OCI-LY1 (cell line): Measurements from ENCODE around the gene AADAT.
A peak's percentile ranks its signal among the peaks of the same experiment; 100 is the strongest.

Experiments
- H2AFZ ChIP-seq: fragments of 200-600 bp; sonication (generic), shearing (Covaris generic); 2 replicates; pipeline ENCODE4 v1.6.0; 2014; ENCODE audit warnings: antibody characterized with exemption, mild to moderate bottlenecking, low read length
- H3F3A ChIP-seq: fragments of 200-600 bp; sonication (generic), shearing (Covaris generic); 2 replicates; pipeline ENCODE4 v1.6.0; 2014; ENCODE audit warnings: mild to moderate bottlenecking, antibody characterized with exemption, low read length, moderate library complexity; ENCODE audit not compliant: insufficient read depth
- H3K27ac ChIP-seq: fragments of 200-600 bp; sonication (generic); 2 replicates; pipeline ENCODE4 v1.5.1; 2014; ENCODE audit warnings: low read length, mixed run types, mild to moderate bottlenecking, low read depth; ENCODE audit not compliant: poor library complexity, severe bottlenecking
- H3K27me3 ChIP-seq: fragments of 200-600 bp; sonication (generic); 2 replicates; pipeline ENCODE4 v1.6.0; 2014; ENCODE audit warnings: antibody characterized with exemption, mild to moderate bottlenecking, low read length, moderate library complexity; ENCODE audit not compliant: insufficient read depth
- H3K36me3 ChIP-seq: fragments of 200-600 bp; sonication (generic); 2 replicates; pipeline ENCODE4 v1.6.1; 2014; ENCODE audit warnings: mild to moderate bottlenecking, antibody characterized with exemption, low read length, moderate library complexity, mixed read lengths; ENCODE audit not compliant: insufficient read depth
- H3K4me1 ChIP-seq: fragments of 200-600 bp; sonication (generic); 2 replicates; pipeline ENCODE4 v1.5.1; 2014; ENCODE audit warnings: mild to moderate bottlenecking, low read length, moderate library complexity; ENCODE audit not compliant: insufficient read depth, severe bottlenecking
- H3K4me2 ChIP-seq: fragments of 200-600 bp; sonication (generic), shearing (Covaris generic); 2 replicates; pipeline ENCODE4 v1.6.1; 2014; ENCODE audit warnings: low read length
- H3K4me3 ChIP-seq: fragments of 200-600 bp; sonication (generic); 2 replicates; pipeline ENCODE4 v1.5.1; 2014; ENCODE audit warnings: low read length, low read depth, mild to moderate bottlenecking, mixed read lengths; ENCODE audit not compliant: poor library complexity, severe bottlenecking
- H3K79me2 ChIP-seq: fragments of 200-600 bp; shearing (Covaris generic); 2 replicates; pipeline ENCODE4 v1.6.1; 2016; ENCODE audit warnings: mixed run types, low read length, mixed read lengths; ENCODE audit not compliant: insufficient read depth
- H3K9ac ChIP-seq: fragments of 200-600 bp; sonication (generic), shearing (Covaris generic); 2 replicates; pipeline ENCODE4 v1.6.1; 2014; ENCODE audit warnings: mild to moderate bottlenecking, low read length, mixed read lengths
- H3K9me2 ChIP-seq: fragments of 200-600 bp; sonication (generic), shearing (Covaris generic); 2 replicates; pipeline ENCODE4 v1.6.1; 2014; ENCODE audit warnings: low read depth, mild to moderate bottlenecking, low read length, mixed read lengths
- H3K9me3 ChIP-seq: fragments of 200-600 bp; shearing (Covaris generic); 2 replicates; pipeline ENCODE4 v1.6.1; 2014; ENCODE audit warnings: low read length, mixed read lengths
- H4K20me1 ChIP-seq: fragments of 200-600 bp; sonication (generic), shearing (Covaris generic); 2 replicates; pipeline ENCODE4 v1.6.0; 2016; ENCODE audit warnings: mild to moderate bottlenecking, low read length; ENCODE audit not compliant: insufficient read depth
- EZH2 ChIP-seq: fragments of 200-600 bp; sonication (generic), shearing (Covaris generic); IDR thresholded peaks from 2 replicates; pipeline ENCODE4 v1.8.0; 2017; ENCODE audit warnings: borderline replicate concordance, mixed run types, mild to moderate bottlenecking, antibody characterized with exemption, low read length, moderate library complexity, mixed read lengths
- TF ChIP-seq, protein P1 (sequence below): fragments of 200-600 bp; sonication (generic), shearing (Covaris generic); IDR thresholded peaks from 2 replicates; pipeline ENCODE4 v1.5.1; 2017; ENCODE audit warnings: mild to moderate bottlenecking, antibody characterized with exemption, low read length, moderate library complexity, mixed read lengths

AADAT gene

DNA sequence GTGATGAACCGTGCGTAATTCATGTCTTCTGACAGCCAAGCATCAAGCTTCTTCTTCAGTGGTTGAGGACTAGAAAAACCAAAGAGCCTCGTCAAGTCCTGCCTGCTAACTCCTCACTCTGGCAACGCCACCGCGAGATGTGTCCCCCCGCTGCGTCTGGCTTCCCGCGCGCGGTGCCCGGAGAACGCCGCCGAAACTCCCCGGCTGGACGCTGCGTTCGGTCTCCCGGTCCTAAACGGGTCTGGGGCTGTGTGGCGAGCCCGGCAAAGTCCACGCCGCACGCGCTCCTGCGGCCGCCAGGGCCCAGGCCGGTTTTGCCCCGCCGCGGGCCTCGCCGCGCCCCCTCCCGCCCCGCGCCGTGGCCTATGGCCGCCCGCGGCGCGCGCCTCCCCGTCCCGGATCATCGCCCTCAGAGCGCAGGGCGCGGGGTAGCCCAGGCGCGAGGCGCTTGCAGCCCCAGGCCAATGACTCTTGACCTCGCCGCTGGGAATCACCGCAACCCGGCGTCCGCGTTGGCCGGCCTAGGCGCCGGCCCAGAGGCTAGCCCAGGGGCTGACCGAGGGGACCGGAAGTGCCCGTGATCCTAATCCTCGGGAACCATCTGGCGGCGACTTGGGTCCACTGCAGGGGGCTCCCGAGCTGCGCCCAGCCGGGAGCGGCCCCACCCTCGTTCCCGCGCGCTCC, at the start of gene AADAT:
TSS of gene AADAT (minus strand) at position 289 of the 684 bp plus-strand sequence. CDS start at position 23, 266 bp downstream.
- TF ChIP-seq, protein P1, sequence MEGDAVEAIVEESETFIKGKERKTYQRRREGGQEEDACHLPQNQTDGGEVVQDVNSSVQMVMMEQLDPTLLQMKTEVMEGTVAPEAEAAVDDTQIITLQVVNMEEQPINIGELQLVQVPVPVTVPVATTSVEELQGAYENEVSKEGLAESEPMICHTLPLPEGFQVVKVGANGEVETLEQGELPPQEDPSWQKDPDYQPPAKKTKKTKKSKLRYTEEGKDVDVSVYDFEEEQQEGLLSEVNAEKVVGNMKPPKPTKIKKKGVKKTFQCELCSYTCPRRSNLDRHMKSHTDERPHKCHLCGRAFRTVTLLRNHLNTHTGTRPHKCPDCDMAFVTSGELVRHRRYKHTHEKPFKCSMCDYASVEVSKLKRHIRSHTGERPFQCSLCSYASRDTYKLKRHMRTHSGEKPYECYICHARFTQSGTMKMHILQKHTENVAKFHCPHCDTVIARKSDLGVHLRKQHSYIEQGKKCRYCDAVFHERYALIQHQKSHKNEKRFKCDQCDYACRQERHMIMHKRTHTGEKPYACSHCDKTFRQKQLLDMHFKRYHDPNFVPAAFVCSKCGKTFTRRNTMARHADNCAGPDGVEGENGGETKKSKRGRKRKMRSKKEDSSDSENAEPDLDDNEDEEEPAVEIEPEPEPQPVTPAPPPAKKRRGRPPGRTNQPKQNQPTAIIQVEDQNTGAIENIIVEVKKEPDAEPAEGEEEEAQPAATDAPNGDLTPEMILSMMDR = no peak
- no peak for TF ChIP-seq EZH2
- Histone ChIP-seq H3K4me3 (no peak within 1 kb of the TSS), H2AFZ (no peak within 1 kb of the TSS), H3K27ac (no peak within 1 kb of the TSS), H3K27me3 (no peaks in the 10 kb centered on the region), H3K9me2 (no peaks in the 10 kb centered on the region), H3F3A (no peaks in the 10 kb centered on the region), H3K4me2 (no peak within 1 kb of the TSS), H3K9ac (no peak within 1 kb of the TSS), H3K79me2 (no peaks in the 10 kb centered on the region), H4K20me1 (no peaks in the 10 kb centered on the region), H3K9me3 (no peaks in the 10 kb centered on the region), H3K36me3 (no peaks in the 10 kb centered on the region), H3K4me1 (no peaks in the 10 kb centered on the region)

DNA sequence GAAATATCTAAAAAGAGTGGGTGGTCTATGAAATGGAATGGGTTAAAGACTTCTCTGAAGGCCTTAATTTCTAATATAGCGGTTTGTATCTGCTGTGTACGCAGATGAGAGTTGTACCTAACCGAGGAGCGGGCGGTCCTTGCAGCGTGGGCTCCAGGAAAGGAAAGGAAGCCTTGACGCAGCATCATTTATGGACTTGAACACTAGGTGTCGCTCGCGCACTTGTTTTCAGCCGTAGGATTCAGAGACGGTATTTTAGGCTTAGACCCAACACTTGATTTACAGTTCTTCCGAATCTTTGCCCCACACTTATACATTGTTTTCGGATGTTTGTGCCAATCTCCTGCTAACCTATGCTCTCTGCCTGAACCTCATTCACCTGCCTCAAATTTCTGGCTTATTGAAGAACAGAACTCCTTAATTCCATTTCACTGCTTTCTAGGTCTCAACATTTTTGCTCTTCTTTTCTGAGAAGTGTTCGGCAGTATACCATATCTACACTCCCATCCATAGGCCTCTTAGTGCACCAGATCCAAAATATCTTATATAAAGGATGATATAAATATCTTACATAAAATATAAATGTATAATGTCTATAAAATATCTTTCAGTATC, 48.9 kb upstream of the AADAT start:
- no peaks in the 10 kb centered on the region for H3K36me3 ChIP-seq
- no peak overlapping the region for H3K4me3 ChIP-seq
- H3K9ac ChIP-seq = no peak overlapping the region
- no peaks in the 10 kb centered on the region for H3K9me2 ChIP-seq
- TF ChIP-seq, protein P1 = peak; percentile 73
- no peak for TF ChIP-seq EZH2
- no peaks in the 10 kb centered on the region for H3K79me2 ChIP-seq
- no peaks in the 10 kb centered on the region for H3F3A ChIP-seq
- 0 out of 2 replicates have a peak, but pooled peaks cover 3% of the 10 kb centered on the region for H3K27me3 ChIP-seq
- no peak overlapping the region for H3K27ac ChIP-seq
- no peak overlapping the region for H2AFZ ChIP-seq
- H3K4me2 ChIP-seq = no peak overlapping the region
- H3K9me3 ChIP-seq = no peaks in the 10 kb centered on the region
- no peaks in the 10 kb centered on the region for H3K4me1 ChIP-seq
- H4K20me1 ChIP-seq = no peaks in the 10 kb centered on the region

DNA sequence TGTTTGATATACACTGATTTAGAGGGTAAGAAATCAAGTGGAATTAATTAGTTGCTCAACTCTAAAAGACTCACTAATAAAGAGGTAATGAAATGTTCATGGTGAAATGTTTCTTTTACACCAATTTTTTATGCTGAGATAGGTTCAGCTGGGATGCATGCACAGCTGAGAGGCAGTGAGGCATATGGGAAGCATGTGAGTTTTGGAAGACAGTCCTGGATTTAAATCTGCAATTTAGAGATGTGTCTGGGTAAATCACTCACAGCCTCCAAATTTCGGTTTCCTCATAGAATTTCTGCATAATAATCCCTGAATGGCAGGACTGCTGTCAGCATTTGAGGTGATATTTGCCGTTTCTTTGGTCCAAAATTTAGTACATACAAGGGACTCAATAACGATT, 48.2 kb upstream of the AADAT start:
- Histone ChIP-seq H3K9ac (no peak overlapping the region), H3F3A (no peaks in the 10 kb centered on the region), H3K79me2 (no peaks in the 10 kb centered on the region), H3K27ac (no peak overlapping the region), H3K9me2 (no peaks in the 10 kb centered on the region), H3K27me3 (0 out of 2 replicates have a peak, but pooled peaks cover 7% of the 10 kb centered on the region), H3K4me1 (no peaks in the 10 kb centered on the region), H3K9me3 (no peaks in the 10 kb centered on the region), H2AFZ (no peak overlapping the region), H3K4me3 (no peak overlapping the region), H3K36me3 (no peaks in the 10 kb centered on the region), H4K20me1 (no peaks in the 10 kb centered on the region), H3K4me2 (no peak overlapping the region)
- TF ChIP-seq EZH2 = no peak
- TF ChIP-seq, protein P1 = no peak
